Astrocyte (in vitro differentiated cells and primary cell): ENCODE data around the gene ECE1. TPM values are rescaled to one million over a fixed set of nuclear protein-coding genes. Genes with fewer than 3 reads are reported as not detected.

Source experiments
- DNase-seq: peaks from one replicate; pipeline ENCODE4 v3.0.0-alpha.2; 2010; ENCODE audit warnings: low read depth
- FAIRE-seq: peaks from 2 replicates; lab custom pipeline; 2011; peaks lifted over from hg19 to GRCh38; lab: Jason Lieb, UNC
- H2AFZ ChIP-seq: 2 replicates; pipeline ENCODE4 v1.6.0; 2012; ENCODE audit warnings: low read depth, low read length, inconsistent platforms
- H3K27ac ChIP-seq: 2 replicates; pipeline ENCODE4 v1.5.1; 2011; ENCODE audit warnings: low read depth, low read length, inconsistent platforms
- H3K27me3 ChIP-seq: 2 replicates; pipeline ENCODE4 v1.6.0; 2011; ENCODE audit warnings: low read length, inconsistent platforms; ENCODE audit not compliant: insufficient read depth
- H3K36me3 ChIP-seq: 2 replicates; pipeline ENCODE4 v1.5.1; 2011; ENCODE audit warnings: low read length, inconsistent platforms; ENCODE audit not compliant: insufficient read depth
- H3K4me1 ChIP-seq: 2 replicates; pipeline ENCODE4 v1.5.1; 2011; ENCODE audit warnings: low read length, inconsistent platforms; ENCODE audit not compliant: insufficient read depth
- H3K4me2 ChIP-seq: 2 replicates; pipeline ENCODE4 v1.6.0; 2012; ENCODE audit warnings: low read length, inconsistent platforms
- H3K4me3 ChIP-seq: 2 replicates; pipeline ENCODE4 v1.5.1; 2011; ENCODE audit warnings: low read depth, mild to moderate bottlenecking, low read length, inconsistent platforms; ENCODE audit not compliant: insufficient read depth
- H3K79me2 ChIP-seq: 2 replicates; pipeline ENCODE4 v1.6.0; 2012; ENCODE audit warnings: mild to moderate bottlenecking, low read length, inconsistent platforms; ENCODE audit not compliant: insufficient read depth
- H3K9ac ChIP-seq: 2 replicates; pipeline ENCODE4 v1.6.0; 2012; ENCODE audit warnings: mild to moderate bottlenecking, low read length, inconsistent platforms
- H3K9me3 ChIP-seq: 2 replicates; pipeline ENCODE4 v1.5.1; 2012; ENCODE audit warnings: low read depth, mild to moderate bottlenecking, low read length, inconsistent platforms; ENCODE audit not compliant: insufficient read depth
- H4K20me1 ChIP-seq: 2 replicates; pipeline ENCODE4 v1.6.0; 2012; ENCODE audit warnings: low read length, inconsistent platforms; ENCODE audit not compliant: insufficient read depth
- H3K27ac Mint-ChIP-seq: one replicate; pipeline ENCODE4 v1.8.0; 2021; ENCODE audit warnings: mild to moderate bottlenecking, mixed read lengths; ENCODE audit not compliant: unreplicated experiment
- H3K27me3 Mint-ChIP-seq: one replicate; pipeline ENCODE4 v1.8.0; 2021; ENCODE audit warnings: low read depth, mixed read lengths; ENCODE audit not compliant: unreplicated experiment
- H3K36me3 Mint-ChIP-seq: one replicate; pipeline ENCODE4 v1.8.0; 2021; ENCODE audit warnings: low read depth, mixed read lengths; ENCODE audit not compliant: unreplicated experiment
- H3K4me1 Mint-ChIP-seq: one replicate; pipeline ENCODE4 v1.8.0; 2021; ENCODE audit warnings: low read depth, mixed read lengths; ENCODE audit not compliant: unreplicated experiment
- H3K4me3 Mint-ChIP-seq: one replicate; pipeline ENCODE4 v1.8.0; 2021; ENCODE audit warnings: mild to moderate bottlenecking, moderate library complexity, mixed read lengths; ENCODE audit not compliant: unreplicated experiment
- H3K9me3 Mint-ChIP-seq: one replicate; pipeline ENCODE4 v1.8.0; 2021; ENCODE audit warnings: mild to moderate bottlenecking, mixed read lengths; ENCODE audit not compliant: unreplicated experiment
- EZH2 ChIP-seq: IDR thresholded peaks from 2 replicates; pipeline ENCODE4 v1.6.1; 2012; ENCODE audit warnings: mild to moderate bottlenecking, low read length, inconsistent platforms; ENCODE audit not compliant: insufficient read depth
- total RNA-seq: library from RNA; stranded (reverse); gene quantifications from 2 replicates; pipeline ENCODE4 v1.2.1, GENCODE V29; 2021
- TF ChIP-seq, protein P1 (sequence below): IDR thresholded peaks from 2 replicates; pipeline ENCODE4 v1.5.1; 2011; ENCODE audit warnings: low read depth, mild to moderate bottlenecking, inconsistent platforms, low read length, moderate library complexity; ENCODE audit not compliant: insufficient read depth

Gene ECE1
- total RNA-seq, 1 donor from 2014 or later, result 172 TPM

DNA sequence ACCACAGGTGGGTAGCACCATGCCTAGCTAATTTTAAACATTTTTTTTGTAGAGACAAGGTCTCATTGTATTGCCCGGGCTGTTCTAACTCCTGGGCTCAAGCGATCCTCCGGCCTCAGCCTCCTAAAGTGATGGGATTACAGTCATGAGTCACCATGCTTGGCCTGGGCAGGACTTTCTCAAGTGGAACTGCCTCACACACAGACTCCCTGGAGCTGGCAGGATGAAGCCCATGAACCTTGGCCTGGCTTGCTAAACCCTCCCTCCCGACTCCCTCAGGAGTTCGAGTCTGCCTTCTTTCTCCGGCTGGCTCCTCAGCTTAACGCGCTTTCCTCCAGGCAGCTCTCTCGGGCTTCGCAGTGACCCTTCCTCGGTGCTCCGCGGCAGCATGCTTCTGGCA, 7.7 kb upstream of the ECE1 start:
- Mint-ChIP-seq H3K4me1 (peaks cover 30% of the 10 kb centered on the region), H3K27me3 (no peaks in the 10 kb centered on the region), H3K27ac (no peak overlapping the region), H3K4me3 (no peak overlapping the region), H3K9me3 (no peaks in the 10 kb centered on the region), H3K36me3 (peaks cover 7% of the 10 kb centered on the region)
- Histone ChIP-seq H3K4me2 (no peak overlapping the region), H3K9me3 (no peaks in the 10 kb centered on the region), H3K27ac (no peak overlapping the region), H2AFZ (no peak overlapping the region), H4K20me1 (peaks cover 29% of the 10 kb centered on the region), H3K36me3 (no peaks in the 10 kb centered on the region), H3K4me3 (no peak overlapping the region), H3K27me3 (no peaks in the 10 kb centered on the region), H3K79me2 (peaks cover 60% of the 10 kb centered on the region), H3K4me1 (peaks cover 27% of the 10 kb centered on the region), H3K9ac (no peak overlapping the region)
- no peak for FAIRE-seq
- TF ChIP-seq, protein P1, sequence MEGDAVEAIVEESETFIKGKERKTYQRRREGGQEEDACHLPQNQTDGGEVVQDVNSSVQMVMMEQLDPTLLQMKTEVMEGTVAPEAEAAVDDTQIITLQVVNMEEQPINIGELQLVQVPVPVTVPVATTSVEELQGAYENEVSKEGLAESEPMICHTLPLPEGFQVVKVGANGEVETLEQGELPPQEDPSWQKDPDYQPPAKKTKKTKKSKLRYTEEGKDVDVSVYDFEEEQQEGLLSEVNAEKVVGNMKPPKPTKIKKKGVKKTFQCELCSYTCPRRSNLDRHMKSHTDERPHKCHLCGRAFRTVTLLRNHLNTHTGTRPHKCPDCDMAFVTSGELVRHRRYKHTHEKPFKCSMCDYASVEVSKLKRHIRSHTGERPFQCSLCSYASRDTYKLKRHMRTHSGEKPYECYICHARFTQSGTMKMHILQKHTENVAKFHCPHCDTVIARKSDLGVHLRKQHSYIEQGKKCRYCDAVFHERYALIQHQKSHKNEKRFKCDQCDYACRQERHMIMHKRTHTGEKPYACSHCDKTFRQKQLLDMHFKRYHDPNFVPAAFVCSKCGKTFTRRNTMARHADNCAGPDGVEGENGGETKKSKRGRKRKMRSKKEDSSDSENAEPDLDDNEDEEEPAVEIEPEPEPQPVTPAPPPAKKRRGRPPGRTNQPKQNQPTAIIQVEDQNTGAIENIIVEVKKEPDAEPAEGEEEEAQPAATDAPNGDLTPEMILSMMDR, result no peak
- TF ChIP-seq EZH2, result no peak
- no peak for DNase-seq

DNA sequence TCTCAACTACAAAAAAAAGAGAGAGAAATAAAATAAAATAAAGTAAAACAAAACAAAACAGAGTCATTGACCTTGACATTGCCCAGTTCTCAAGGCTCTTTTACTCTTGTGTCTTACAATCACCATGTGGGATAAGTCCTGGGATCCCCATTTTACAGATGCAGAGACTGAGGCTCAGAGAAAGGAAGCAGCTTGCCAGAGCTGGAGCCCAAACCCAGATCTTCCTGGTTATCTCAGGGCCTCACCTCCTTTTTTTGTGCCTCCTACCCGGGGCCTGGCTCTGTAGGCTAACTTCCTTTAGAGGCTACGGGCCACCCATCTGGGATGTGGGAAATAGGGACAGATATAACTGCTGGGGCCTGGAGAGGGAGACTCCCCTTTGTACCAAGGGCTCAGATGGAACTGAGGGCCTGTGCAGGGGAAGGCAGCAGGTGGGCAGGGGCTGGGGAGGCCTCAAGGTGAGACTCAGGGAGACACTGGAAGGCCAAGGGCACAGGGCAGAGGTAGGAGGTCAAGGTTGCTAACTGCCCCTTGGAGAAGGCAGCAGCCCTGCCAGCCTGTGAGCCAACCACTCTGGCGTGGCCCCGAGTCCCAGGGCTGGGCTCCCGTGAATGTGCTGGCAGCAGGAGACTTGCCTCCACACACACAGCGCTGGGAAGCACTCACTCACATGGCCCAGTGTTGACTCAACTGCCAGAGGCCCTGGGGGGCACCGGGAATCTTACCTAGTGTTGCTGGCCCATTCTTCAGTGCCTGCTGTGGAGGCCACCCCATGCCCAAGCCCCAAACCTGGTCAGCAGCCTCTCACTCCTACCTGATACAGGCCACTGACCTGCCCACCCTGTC, 6.5 kb upstream of the ECE1 start:
- H3K27ac ChIP-seq, result no peak overlapping the region
- DNase-seq (no peak), FAIRE-seq (no peak)
- Mint-ChIP-seq H3K36me3 (peaks cover 7% of the 10 kb centered on the region), H3K9me3 (no peaks in the 10 kb centered on the region), H3K4me1 (peaks cover 23% of the 10 kb centered on the region), H3K27me3 (no peaks in the 10 kb centered on the region), H3K27ac (no peak overlapping the region), H3K4me3 (no peak overlapping the region)
- H3K9me3 ChIP-seq, result no peaks in the 10 kb centered on the region
- no peak overlapping the region for H2AFZ ChIP-seq
- no peaks in the 10 kb centered on the region for H3K27me3 ChIP-seq
- peaks cover 24% of the 10 kb centered on the region for H4K20me1 ChIP-seq
- no peaks in the 10 kb centered on the region for H3K36me3 ChIP-seq
- H3K4me3 ChIP-seq, result no peak overlapping the region
- H3K79me2 ChIP-seq, result peaks cover 49% of the 10 kb centered on the region
- H3K4me1 ChIP-seq, result peaks cover 17% of the 10 kb centered on the region
- H3K4me2 ChIP-seq, result no peak overlapping the region
- TF ChIP-seq, protein P1, result no peak
- TF ChIP-seq EZH2, result no peak
- H3K9ac ChIP-seq, result no peak overlapping the region

DNA sequence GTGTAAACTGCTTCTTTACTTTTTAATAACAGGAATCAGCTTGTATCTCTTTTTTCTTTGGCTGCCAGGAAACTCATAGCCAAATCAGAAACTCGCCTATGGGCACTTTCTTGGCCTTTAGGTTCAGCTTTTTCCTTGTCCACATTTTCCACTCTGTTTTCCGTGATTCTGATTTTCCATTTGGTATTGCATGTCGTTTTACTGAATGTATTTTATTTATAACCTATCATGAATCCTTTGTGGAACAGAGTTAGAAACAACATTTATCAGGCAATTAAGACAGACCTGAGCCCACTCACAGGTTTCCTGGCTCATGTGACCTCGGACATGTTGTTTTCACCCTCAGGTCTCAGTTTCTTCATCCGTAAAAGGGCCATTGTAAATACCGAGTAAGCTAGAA, 5.3 kb upstream of the ECE1 start:
- peaks cover 24% of the 10 kb centered on the region for H4K20me1 ChIP-seq
- H3K9ac ChIP-seq, result no peak overlapping the region
- no peak for FAIRE-seq

More for the DNA sequence above, 5.3 kb upstream of the ECE1 start:
- Histone ChIP-seq H3K4me3 (no peak overlapping the region), H3K27ac (peak overlapping the region; percentile 7), H3K4me2 (no peak overlapping the region), H2AFZ (no peak overlapping the region), H3K4me1 (peaks cover 24% of the 10 kb centered on the region), H3K27me3 (no peaks in the 10 kb centered on the region), H3K79me2 (peaks cover 55% of the 10 kb centered on the region), H3K9me3 (no peaks in the 10 kb centered on the region), H3K36me3 (no peaks in the 10 kb centered on the region)
- Mint-ChIP-seq H3K4me3 (no peak overlapping the region), H3K27ac (no peak overlapping the region), H3K9me3 (no peaks in the 10 kb centered on the region), H3K36me3 (peaks cover 7% of the 10 kb centered on the region), H3K4me1 (peaks cover 23% of the 10 kb centered on the region), H3K27me3 (no peaks in the 10 kb centered on the region)
- TF ChIP-seq EZH2, result no peak
- TF ChIP-seq, protein P1, result no peak
- DNase-seq, result no peak
